Left hindlimb (tissue), 1 donor: Measurements from ENCODE around the gene RALB.

ENCODE experiments used
- DNase-seq: peaks from one replicate; pipeline ENCODE4 v3.0.0-alpha.2; 2018

RALB gene

GRCh38 chr2:120252225-120253020 lies at the start of gene RALB:
TSS of gene RALB (plus strand) at chr2:120252852. CDS start at chr2:120278665, 25,813 bp downstream.
- DNase-seq: peak; percentile 100

GRCh38 chr2:120203251-120204021 lies 49.2 kb upstream of the RALB start:
- DNase-seq: no peak

- DNase-seq: no peak
Observed at GRCh38 chr2:120204022-120204405, 48.6 kb upstream of the RALB start.

- DNase-seq: no peak
Observed at GRCh38 chr2:120204417-120204816, 48.2 kb upstream of the RALB start.

GRCh38 chr2:120204945-120205670 lies 47.5 kb upstream of the RALB start:
- no peak for DNase-seq

GRCh38 chr2:120206022-120206581 lies 46.5 kb upstream of the RALB start:
- no peak for DNase-seq

GRCh38 chr2:120208381-120209353 lies 44.0 kb upstream of the RALB start:
- no peak for DNase-seq

GRCh38 chr2:120209427-120210269 lies 43.0 kb upstream of the RALB start:
- no peak for DNase-seq

- no peak for DNase-seq
Observed at GRCh38 chr2:120210270-120210693, 42.4 kb upstream of the RALB start.

- DNase-seq: no peak
Observed at GRCh38 chr2:120218181-120218580, 34.5 kb upstream of the RALB start.

- DNase-seq: no peak
Observed at GRCh38 chr2:120219291-120219690, 33.4 kb upstream of the RALB start.

- DNase-seq: no peak
Observed at GRCh38 chr2:120219766-120220165, 32.9 kb upstream of the RALB start.

- no peak for DNase-seq
Observed at GRCh38 chr2:120220756-120221155, 31.9 kb upstream of the RALB start.

GRCh38 chr2:120221616-120222015 lies 31.0 kb upstream of the RALB start:
- no peak for DNase-seq

GRCh38 chr2:120222186-120223033 lies 30.2 kb upstream of the RALB start:
- DNase-seq: no peak

GRCh38 chr2:120223034-120223912 lies 29.4 kb upstream of the RALB start, which contains the start of gene TMEM185B:
TSS of gene TMEM185B (minus strand) at chr2:120223400. CDS start at chr2:120222976, 424 bp downstream.
- DNase-seq: peak; percentile 93

- DNase-seq: peak; percentile 28
Observed at GRCh38 chr2:120224256-120224655, 28.4 kb upstream of the RALB start.

GRCh38 chr2:120224735-120225548 lies 27.7 kb upstream of the RALB start:
- DNase-seq: peak; percentile 28
